GM13977 (cell line): ENCODE data around the gene USP6NL.

Experiments used
- DNase-seq: peaks from one replicate; pipeline ENCODE4 v3.0.0; 2012; ENCODE audit warnings: low spot score
- CTCF ChIP-seq: IDR thresholded peaks from 2 replicates; pipeline ENCODE4 v1.5.1; 2012; ENCODE audit warnings: mild to moderate bottlenecking, control low read depth; ENCODE audit not compliant: insufficient read depth; ENCODE audit errors: extremely low read depth, missing control alignments
- in situ Hi-C: fragments of 300-500 bp; cut with MboI; formaldehyde crosslinking; loops from one replicate; pipeline ENCODE4 v1.12.0; 2022; ENCODE audit warnings: low sequenced_read_pairs, low pct_unique_long_range_greater_than_20kb, mixed read lengths, inconsistent platforms; ENCODE audit not compliant: unreplicated experiment

USP6NL gene

GRCh38 chr10:11611248-11612020, at the start of gene USP6NL:
Gene USP6NL (minus strand): TSS chr10:11611650. CDS start chr10:11597634, 14,016 bp downstream.
- in situ Hi-C loops, result loop anchor here (10.0 kb wide), 1 partner anchor 53 kb away; no protein-coding TSS in a partner anchor
- no peak for TF ChIP-seq CTCF
- DNase-seq, result peak; percentile 85

- no peak for DNase-seq
- no peak for TF ChIP-seq CTCF
- in situ Hi-C loops, result no loop called here
Observed at GRCh38 chr10:11658801-11659368, 47.4 kb upstream of the USP6NL start.

GRCh38 chr10:11655836-11656235, 44.4 kb upstream of the USP6NL start:
- in situ Hi-C loops, result no loop called here
- DNase-seq, result no peak
- no peak for TF ChIP-seq CTCF

DNA sequence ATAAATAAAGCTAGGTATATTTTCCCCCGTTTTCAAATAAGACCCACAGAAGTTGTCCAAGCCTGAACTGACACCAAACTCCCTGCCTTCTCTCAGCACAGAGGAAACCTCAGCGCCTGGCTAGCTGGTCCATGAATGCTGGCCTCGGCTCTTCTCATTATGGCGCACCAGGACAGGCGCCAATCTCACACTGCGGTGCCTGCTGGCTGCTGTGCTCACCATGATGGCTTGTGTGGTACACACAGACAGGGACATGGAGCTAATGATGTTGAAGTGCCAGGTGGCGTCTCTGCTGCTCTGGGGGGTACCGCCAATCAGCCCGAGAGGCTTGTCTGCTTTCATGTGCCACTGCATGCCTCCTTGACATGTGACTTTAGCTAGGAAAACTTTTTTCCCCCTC, 43.2 kb upstream of the USP6NL start:
- TF ChIP-seq CTCF, result no peak
- DNase-seq, result no peak
- in situ Hi-C loops, result no loop called here

DNA sequence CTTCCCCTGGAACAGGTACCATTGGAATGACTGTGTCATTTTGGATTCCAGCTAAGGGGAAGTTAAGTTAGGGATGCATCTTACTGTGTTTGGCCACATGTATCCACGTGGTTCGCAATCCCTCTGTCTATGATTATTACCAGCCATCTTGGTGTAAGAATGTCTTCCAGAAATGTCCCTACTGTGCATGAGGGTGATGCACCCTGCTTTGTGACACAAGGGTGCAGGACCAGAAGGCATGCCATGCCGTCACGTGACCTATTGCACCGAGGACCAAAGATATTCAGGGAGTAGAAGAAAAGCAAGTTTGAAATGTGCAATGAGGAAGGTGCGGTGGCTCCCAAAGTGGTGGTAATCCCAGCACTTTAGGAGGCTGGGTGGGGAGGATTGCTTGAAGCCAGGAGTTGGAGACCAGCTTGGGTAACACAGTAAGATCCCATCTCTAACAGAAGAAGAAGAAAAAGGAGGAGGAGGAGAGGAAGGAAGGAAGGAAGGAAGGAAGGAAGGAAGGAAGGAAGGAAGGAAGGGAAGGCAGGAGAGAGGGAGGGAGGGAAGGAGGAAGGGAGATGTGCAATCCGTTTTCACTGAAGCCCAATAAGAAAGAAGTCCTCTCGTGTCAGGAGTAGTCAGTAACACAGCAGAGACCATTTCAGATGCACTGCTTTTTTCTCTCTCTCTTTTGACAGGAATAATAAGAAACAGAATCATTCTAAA, 42.5 kb upstream of the USP6NL start:
- DNase-seq, result no peak
- TF ChIP-seq CTCF, result no peak
- in situ Hi-C loops, result no loop called here

DNA sequence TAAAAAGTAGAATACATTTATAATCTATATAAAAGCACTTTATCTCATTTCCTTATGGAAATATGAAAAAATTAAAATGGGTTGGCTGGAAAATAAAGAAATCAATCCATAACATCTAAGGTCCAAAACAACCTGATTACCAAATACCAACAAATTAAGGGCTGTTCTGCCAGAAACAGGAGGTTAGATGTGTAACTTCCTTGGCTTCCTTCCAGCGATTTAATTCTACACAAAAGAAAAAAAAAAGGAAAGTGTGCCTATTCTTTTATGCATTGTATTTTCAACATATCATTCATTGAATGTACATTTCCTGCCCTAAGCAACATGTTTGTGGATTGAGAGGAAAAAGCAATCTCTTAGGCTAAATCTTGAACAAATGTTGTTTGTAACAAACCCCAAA, 36.2 kb upstream of the USP6NL start:
- no peak for DNase-seq
- in situ Hi-C loops, result no loop called here

More for the DNA sequence above, 36.2 kb upstream of the USP6NL start:
- no peak for TF ChIP-seq CTCF
